Neutrophil (primary cell): ENCODE results near the gene NPC1.
"Not testable (repeated sequence)": the region's sequence is repeated elsewhere in the genome, so short reads cannot be mapped to it uniquely, and the experiment has no call there.

Experiments used
- H3K27ac ChIP-seq: fragments of 200-600 bp; sonication (generic); 2 replicates; pipeline ENCODE4 v1.5.1; 2016; ENCODE audit warnings: mild to moderate bottlenecking, moderate library complexity
- H3K27me3 ChIP-seq: fragments of 200-600 bp; sonication (generic); 2 replicates; pipeline ENCODE4 v1.6.0; 2016; ENCODE audit warnings: mild to moderate bottlenecking
- H3K36me3 ChIP-seq: fragments of 200-600 bp; sonication (generic); 2 replicates; pipeline ENCODE4 v1.5.1; 2017
- H3K4me1 ChIP-seq, 2 experiments: fragments of 200-600 bp in 1 of 2; sonication (generic) in 1 of 2; 1 replicate in 1 of 2; 2 replicates in 1 of 2; pipeline versions ENCODE4 v1.5.1 to v1.6.1; 2013 to 2016; ENCODE audit warnings: low read depth in 1 of 2, low read length in 1 of 2, mild to moderate bottlenecking in 1 of 2, moderate library complexity in 1 of 2; ENCODE audit not compliant: control insufficient read depth in 1 of 2, insufficient read depth in 1 of 2
- H3K4me3 ChIP-seq, 2 experiments: fragments of 200-600 bp in 1 of 2; sonication (generic) in 1 of 2; 1 replicate in 1 of 2; 2 replicates in 1 of 2; pipeline ENCODE4 v1.5.1; 2013 to 2016; ENCODE audit warnings: low read depth in 1 of 2, low read length in 1 of 2, mild to moderate bottlenecking in 1 of 2, moderate library complexity in 1 of 2
- H3K9me3 ChIP-seq: fragments of 200-600 bp; sonication (generic); 2 replicates; pipeline ENCODE4 v1.5.1; 2016
- CTCF ChIP-seq: fragments of 200-600 bp; sonication (generic); IDR thresholded peaks from 2 replicates; pipeline ENCODE4 v1.5.1; 2016; ENCODE audit warnings: antibody characterized with exemption

Gene NPC1

GRCh38 chr18:23560186-23560585 lies 26.1 kb downstream of the NPC1 start:
- H3K27ac ChIP-seq = no peak overlapping the region
- H3K27me3 ChIP-seq = no peaks in the 10 kb centered on the region
- H3K36me3 ChIP-seq = peaks cover 72% of the 10 kb centered on the region
- H3K9me3 ChIP-seq = no peaks in the 10 kb centered on the region
- H3K4me3 ChIP-seq = no peak overlapping the region
- TF ChIP-seq CTCF = no peak
- no peaks in the 10 kb centered on the region for H3K4me1 ChIP-seq

- H3K36me3 ChIP-seq = peaks cover 88% of the 10 kb centered on the region
- not testable (repeated sequence) for H3K27ac ChIP-seq, H3K27me3 ChIP-seq, H3K4me3 ChIP-seq, H3K9me3 ChIP-seq, H3K4me1 ChIP-seq
Observed at GRCh38 chr18:23557511-23557910, 28.8 kb downstream of the NPC1 start.

- Histone ChIP-seq H3K4me3 (no peak overlapping the region), H3K27me3 (no peaks in the 10 kb centered on the region), H3K9me3 (no peaks in the 10 kb centered on the region), H3K36me3 (peaks cover 97% of the 10 kb centered on the region), H3K4me1 (no peaks in the 10 kb centered on the region), H3K27ac (no peak overlapping the region)
- TF ChIP-seq CTCF = no peak
Observed at GRCh38 chr18:23556145-23556780, 30.0 kb downstream of the NPC1 start.

- Histone ChIP-seq H3K4me3 (no peak overlapping the region), H3K27ac (no peak overlapping the region), H3K36me3 (peaks cover 93% of the 10 kb centered on the region), H3K4me1 (no peaks in the 10 kb centered on the region), H3K27me3 (no peaks in the 10 kb centered on the region), H3K9me3 (no peaks in the 10 kb centered on the region)
- TF ChIP-seq CTCF = no peak
Observed at GRCh38 chr18:23553887-23554286, 32.4 kb downstream of the NPC1 start.

- Histone ChIP-seq H3K27ac (no peak overlapping the region), H3K27me3 (no peaks in the 10 kb centered on the region), H3K9me3 (no peaks in the 10 kb centered on the region), H3K36me3 (peaks cover 88% of the 10 kb centered on the region), H3K4me3 (no peak overlapping the region), H3K4me1 (no peaks in the 10 kb centered on the region)
- no peak for TF ChIP-seq CTCF
Observed at GRCh38 chr18:23552505-23552904, 33.8 kb downstream of the NPC1 start.

- H3K36me3 ChIP-seq = peaks cover 88% of the 10 kb centered on the region
- H3K4me3 ChIP-seq = no peak overlapping the region
- TF ChIP-seq CTCF = no peak
- no peaks in the 10 kb centered on the region for H3K27me3 ChIP-seq
- no peak overlapping the region for H3K27ac ChIP-seq
- H3K4me1 ChIP-seq = no peaks in the 10 kb centered on the region
- H3K9me3 ChIP-seq = no peaks in the 10 kb centered on the region
Observed at GRCh38 chr18:23551978-23552377, 34.3 kb downstream of the NPC1 start.
